ENCODE measurements around the gene EXOC3L2.

DNA sequence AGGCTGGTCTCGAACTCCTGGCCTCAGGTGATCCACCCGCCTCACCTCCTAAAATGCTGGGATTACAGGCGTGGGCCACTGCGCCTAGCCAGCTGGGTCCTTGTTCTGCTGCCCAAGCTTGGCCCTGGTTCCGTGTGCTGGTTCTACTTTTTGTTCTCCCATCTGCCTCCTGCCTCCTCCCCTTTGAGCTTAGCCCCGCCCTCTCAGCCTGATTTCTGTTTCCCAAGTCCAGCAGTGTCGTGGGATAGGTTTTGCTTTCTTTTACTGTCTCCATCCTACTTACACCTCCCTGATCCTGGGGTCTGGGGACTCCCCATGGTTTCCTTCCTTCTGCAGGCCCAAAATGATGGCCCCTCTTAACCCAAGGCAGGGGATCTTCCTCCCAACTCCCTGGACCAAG lies 64.3 kb downstream of the EXOC3L2 start:
- TF ChIP-seq, protein P1, sequence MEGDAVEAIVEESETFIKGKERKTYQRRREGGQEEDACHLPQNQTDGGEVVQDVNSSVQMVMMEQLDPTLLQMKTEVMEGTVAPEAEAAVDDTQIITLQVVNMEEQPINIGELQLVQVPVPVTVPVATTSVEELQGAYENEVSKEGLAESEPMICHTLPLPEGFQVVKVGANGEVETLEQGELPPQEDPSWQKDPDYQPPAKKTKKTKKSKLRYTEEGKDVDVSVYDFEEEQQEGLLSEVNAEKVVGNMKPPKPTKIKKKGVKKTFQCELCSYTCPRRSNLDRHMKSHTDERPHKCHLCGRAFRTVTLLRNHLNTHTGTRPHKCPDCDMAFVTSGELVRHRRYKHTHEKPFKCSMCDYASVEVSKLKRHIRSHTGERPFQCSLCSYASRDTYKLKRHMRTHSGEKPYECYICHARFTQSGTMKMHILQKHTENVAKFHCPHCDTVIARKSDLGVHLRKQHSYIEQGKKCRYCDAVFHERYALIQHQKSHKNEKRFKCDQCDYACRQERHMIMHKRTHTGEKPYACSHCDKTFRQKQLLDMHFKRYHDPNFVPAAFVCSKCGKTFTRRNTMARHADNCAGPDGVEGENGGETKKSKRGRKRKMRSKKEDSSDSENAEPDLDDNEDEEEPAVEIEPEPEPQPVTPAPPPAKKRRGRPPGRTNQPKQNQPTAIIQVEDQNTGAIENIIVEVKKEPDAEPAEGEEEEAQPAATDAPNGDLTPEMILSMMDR (IDR thresholded peaks at IDR 0.05; ENCODE audit: control extremely low read depth in 1 of 3, insufficient read depth in 1 of 3, low read depth in 1 of 3, low read length in 3 of 3) = no peak
- TF ChIP-seq, protein P2, sequence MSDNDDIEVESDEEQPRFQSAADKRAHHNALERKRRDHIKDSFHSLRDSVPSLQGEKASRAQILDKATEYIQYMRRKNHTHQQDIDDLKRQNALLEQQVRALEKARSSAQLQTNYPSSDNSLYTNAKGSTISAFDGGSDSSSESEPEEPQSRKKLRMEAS (IDR thresholded peaks at IDR 0.05) = no peak
- no peak for TF ChIP-seq SIX5 (IDR thresholded peaks at IDR 0.05; ENCODE audit: low read depth, low read length)
- TF ChIP-seq RFX5 (IDR thresholded peaks at IDR 0.05; ENCODE audit: borderline replicate concordance, low read depth, low read length) = no peak
- TF ChIP-seq RAD21 (IDR thresholded peaks at IDR 0.05 in 1 of 2, conservative IDR thresholded peaks at IDR 0.05 in 1 of 2; ENCODE audit: low read depth in 2 of 2, low read length in 2 of 2) = no peak
- no peak for TF ChIP-seq SP1 (IDR thresholded peaks at IDR 0.05; ENCODE audit: low read depth, low read length)
- TF ChIP-seq EZH2 (IDR thresholded peaks at IDR 0.05; ENCODE audit: low read depth, low read length, severe bottlenecking) = no peak
- no peak for TF ChIP-seq CHD2 (IDR thresholded peaks at IDR 0.05; ENCODE audit: low read length)
- TF ChIP-seq, protein P3, sequence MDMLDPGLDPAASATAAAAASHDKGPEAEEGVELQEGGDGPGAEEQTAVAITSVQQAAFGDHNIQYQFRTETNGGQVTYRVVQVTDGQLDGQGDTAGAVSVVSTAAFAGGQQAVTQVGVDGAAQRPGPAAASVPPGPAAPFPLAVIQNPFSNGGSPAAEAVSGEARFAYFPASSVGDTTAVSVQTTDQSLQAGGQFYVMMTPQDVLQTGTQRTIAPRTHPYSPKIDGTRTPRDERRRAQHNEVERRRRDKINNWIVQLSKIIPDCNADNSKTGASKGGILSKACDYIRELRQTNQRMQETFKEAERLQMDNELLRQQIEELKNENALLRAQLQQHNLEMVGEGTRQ (IDR thresholded peaks at IDR 0.05; ENCODE audit: low read length) = no peak
- no peak for TF ChIP-seq GTF2F1 (IDR thresholded peaks at IDR 0.05; ENCODE audit: borderline replicate concordance, low read depth, low read length)

Measured in H1 (cell line).